ENCODE results near the gene MBTPS1. TPM values are rescaled to one million over a fixed set of nuclear protein-coding genes. Genes with fewer than 3 reads are reported as not detected.

The MBTPS1 gene
- total RNA-seq, 1 experiment from 2014 or later = 46.9 TPM

- ChIA-PET CTCF (interaction anchor here (2.6 kb wide), 1 partner anchor 11 kb away, joined by 7 read pairs; the partner anchor contains the start of gene SLC38A8), POLR2A (no interaction called here)
- H3K36me3 Mint-ChIP-seq = 0 out of 2 replicates have a peak, but pooled peaks cover 3% of the 10 kb centered on the region
- H3K4me3 Mint-ChIP-seq = no peak overlapping the region
- no peak for DNase-seq (ENCODE audit: low spot score)
- H3K27ac Mint-ChIP-seq = no peak overlapping the region
- H3K9me3 Mint-ChIP-seq = peaks cover 17% of the 10 kb centered on the region
- TF ChIP-seq JUN (CRISPR knock-in tag; IDR thresholded peaks at IDR 0.05) (no peak), GABPB1 (CRISPR knock-in tag; IDR thresholded peaks at IDR 0.05) (no peak)
- TF ChIP-seq, protein P1, sequence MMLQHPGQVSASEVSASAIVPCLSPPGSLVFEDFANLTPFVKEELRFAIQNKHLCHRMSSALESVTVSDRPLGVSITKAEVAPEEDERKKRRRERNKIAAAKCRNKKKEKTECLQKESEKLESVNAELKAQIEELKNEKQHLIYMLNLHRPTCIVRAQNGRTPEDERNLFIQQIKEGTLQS (CRISPR knock-in tag; conservative IDR thresholded peaks at IDR 0.05) = no peak
- TF ChIP-seq, protein P2, sequence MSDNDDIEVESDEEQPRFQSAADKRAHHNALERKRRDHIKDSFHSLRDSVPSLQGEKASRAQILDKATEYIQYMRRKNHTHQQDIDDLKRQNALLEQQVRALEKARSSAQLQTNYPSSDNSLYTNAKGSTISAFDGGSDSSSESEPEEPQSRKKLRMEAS (CRISPR knock-in tag; IDR thresholded peaks at IDR 0.05) = no peak
- H3K4me1 Mint-ChIP-seq = peaks cover 5% of the 10 kb centered on the region; the same call in 1 of the 2 replicates
- no peak; the same call in 1 of the 2 replicates for ATAC-seq
- H3K27me3 Mint-ChIP-seq (ENCODE audit: low read depth) = peaks cover 4% of the 10 kb centered on the region; the same call in 1 of the 2 replicates
Observed at GRCh38 chr16:84031556-84031955, 85.2 kb downstream of the MBTPS1 start.

DNA sequence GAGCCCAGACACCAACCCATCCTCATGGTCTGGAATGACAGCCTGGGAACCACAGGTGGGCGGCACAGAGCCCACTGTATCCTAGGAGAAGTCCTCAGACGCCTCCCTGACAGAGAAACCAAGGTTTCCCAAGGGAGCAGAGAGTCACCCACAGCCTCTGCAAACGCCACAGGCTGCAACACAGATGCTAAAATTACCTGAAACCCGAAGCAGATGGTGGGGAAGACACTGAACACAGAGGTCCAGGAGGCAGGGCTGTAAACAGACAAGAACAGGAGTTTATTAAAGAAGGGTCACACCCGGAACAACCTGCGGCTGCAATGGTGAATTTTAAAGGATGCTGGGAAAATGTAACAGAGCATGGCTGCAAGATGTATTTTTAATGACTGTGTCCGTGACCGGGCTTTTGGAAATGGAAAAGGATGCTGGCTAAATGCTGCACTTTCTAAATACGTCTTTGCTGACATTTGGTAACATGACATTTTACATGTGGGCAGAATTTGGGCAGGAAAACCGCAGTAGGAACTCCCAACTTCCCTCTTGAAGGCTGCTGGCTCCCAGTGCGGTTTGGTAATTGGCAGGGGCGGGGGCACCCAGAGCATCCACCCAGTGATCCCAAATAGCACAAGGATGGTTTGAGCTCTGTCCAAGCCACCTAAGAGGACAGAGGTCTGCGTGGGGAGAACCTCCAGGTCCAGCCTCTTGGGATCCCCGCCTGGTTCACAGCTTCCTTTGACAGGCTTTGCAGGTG is 87.3 kb downstream of the MBTPS1 start:
- CTCF ChIA-PET = interaction anchor here (1.0 to 1.3 kb wide), 2 partner anchors 15 to 16 kb away, joined by 3 to 4 read pairs; no protein-coding TSS in a partner anchor
- no peaks in the 10 kb centered on the region for H3K27me3 Mint-ChIP-seq (ENCODE audit: low read depth)
- H3K4me3 Mint-ChIP-seq = no peak overlapping the region
- H3K4me1 Mint-ChIP-seq = peaks cover 9% of the 10 kb centered on the region; the same call in 1 of the 2 replicates
- no peaks in the 10 kb centered on the region for H3K9me3 Mint-ChIP-seq
- no peak for ATAC-seq
- H3K36me3 Mint-ChIP-seq = no peaks in the 10 kb centered on the region
- H3K27ac Mint-ChIP-seq = no peak overlapping the region
- POLR2A ChIA-PET = interaction anchor here (0.6 kb wide), 1 partner anchor 11 kb away, joined by 6 read pairs; no protein-coding TSS in a partner anchor
- no peak for DNase-seq (ENCODE audit: low spot score)
- TF ChIP-seq ZNF263 (CRISPR knock-in tag; IDR thresholded peaks at IDR 0.05; ENCODE audit: low read depth) (no peak), MYBL2 (CRISPR knock-in tag; IDR thresholded peaks at IDR 0.05) (no peak), PRRX2 (CRISPR knock-in tag; IDR thresholded peaks at IDR 0.05) (no peak), NFYB (CRISPR knock-in tag; conservative IDR thresholded peaks at IDR 0.05; ENCODE audit: low read depth) (no peak), E2F5 (CRISPR knock-in tag; IDR thresholded peaks at IDR 0.05) (no peak), FOXJ3 (CRISPR knock-in tag; IDR thresholded peaks at IDR 0.05; ENCODE audit: borderline replicate concordance) (no peak), SOX15 (CRISPR knock-in tag; IDR thresholded peaks at IDR 0.05) (no peak), E2F4 (CRISPR knock-in tag; IDR thresholded peaks at IDR 0.05; ENCODE audit: borderline replicate concordance, low read depth) (no peak), ARID4B (CRISPR knock-in tag; IDR thresholded peaks at IDR 0.05; ENCODE audit: borderline replicate concordance) (no peak)
- TF ChIP-seq, protein P3, sequence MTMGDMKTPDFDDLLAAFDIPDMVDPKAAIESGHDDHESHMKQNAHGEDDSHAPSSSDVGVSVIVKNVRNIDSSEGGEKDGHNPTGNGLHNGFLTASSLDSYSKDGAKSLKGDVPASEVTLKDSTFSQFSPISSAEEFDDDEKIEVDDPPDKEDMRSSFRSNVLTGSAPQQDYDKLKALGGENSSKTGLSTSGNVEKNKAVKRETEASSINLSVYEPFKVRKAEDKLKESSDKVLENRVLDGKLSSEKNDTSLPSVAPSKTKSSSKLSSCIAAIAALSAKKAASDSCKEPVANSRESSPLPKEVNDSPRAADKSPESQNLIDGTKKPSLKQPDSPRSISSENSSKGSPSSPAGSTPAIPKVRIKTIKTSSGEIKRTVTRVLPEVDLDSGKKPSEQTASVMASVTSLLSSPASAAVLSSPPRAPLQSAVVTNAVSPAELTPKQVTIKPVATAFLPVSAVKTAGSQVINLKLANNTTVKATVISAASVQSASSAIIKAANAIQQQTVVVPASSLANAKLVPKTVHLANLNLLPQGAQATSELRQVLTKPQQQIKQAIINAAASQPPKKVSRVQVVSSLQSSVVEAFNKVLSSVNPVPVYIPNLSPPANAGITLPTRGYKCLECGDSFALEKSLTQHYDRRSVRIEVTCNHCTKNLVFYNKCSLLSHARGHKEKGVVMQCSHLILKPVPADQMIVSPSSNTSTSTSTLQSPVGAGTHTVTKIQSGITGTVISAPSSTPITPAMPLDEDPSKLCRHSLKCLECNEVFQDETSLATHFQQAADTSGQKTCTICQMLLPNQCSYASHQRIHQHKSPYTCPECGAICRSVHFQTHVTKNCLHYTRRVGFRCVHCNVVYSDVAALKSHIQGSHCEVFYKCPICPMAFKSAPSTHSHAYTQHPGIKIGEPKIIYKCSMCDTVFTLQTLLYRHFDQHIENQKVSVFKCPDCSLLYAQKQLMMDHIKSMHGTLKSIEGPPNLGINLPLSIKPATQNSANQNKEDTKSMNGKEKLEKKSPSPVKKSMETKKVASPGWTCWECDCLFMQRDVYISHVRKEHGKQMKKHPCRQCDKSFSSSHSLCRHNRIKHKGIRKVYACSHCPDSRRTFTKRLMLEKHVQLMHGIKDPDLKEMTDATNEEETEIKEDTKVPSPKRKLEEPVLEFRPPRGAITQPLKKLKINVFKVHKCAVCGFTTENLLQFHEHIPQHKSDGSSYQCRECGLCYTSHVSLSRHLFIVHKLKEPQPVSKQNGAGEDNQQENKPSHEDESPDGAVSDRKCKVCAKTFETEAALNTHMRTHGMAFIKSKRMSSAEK (CRISPR knock-in tag; IDR thresholded peaks at IDR 0.05; ENCODE audit: borderline replicate concordance) = no peak
- TF ChIP-seq, protein P4, sequence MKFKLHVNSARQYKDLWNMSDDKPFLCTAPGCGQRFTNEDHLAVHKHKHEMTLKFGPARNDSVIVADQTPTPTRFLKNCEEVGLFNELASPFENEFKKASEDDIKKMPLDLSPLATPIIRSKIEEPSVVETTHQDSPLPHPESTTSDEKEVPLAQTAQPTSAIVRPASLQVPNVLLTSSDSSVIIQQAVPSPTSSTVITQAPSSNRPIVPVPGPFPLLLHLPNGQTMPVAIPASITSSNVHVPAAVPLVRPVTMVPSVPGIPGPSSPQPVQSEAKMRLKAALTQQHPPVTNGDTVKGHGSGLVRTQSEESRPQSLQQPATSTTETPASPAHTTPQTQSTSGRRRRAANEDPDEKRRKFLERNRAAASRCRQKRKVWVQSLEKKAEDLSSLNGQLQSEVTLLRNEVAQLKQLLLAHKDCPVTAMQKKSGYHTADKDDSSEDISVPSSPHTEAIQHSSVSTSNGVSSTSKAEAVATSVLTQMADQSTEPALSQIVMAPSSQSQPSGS (CRISPR knock-in tag; IDR thresholded peaks at IDR 0.05; ENCODE audit: borderline replicate concordance, low read depth) = no peak
- TF ChIP-seq, protein P5, sequence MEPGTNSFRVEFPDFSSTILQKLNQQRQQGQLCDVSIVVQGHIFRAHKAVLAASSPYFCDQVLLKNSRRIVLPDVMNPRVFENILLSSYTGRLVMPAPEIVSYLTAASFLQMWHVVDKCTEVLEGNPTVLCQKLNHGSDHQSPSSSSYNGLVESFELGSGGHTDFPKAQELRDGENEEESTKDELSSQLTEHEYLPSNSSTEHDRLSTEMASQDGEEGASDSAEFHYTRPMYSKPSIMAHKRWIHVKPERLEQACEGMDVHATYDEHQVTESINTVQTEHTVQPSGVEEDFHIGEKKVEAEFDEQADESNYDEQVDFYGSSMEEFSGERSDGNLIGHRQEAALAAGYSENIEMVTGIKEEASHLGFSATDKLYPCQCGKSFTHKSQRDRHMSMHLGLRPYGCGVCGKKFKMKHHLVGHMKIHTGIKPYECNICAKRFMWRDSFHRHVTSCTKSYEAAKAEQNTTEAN (CRISPR knock-in tag; IDR thresholded peaks at IDR 0.05) = no peak
